Loucy (cell line): Measurements from ENCODE around the gene TMEM19.

Experiments
- H2AFZ ChIP-seq: fragments of 200-600 bp; sonication (generic); 2 replicates; pipeline ENCODE4 v1.6.0; 2016; ENCODE audit warnings: antibody characterized with exemption, mild to moderate bottlenecking, low read length, moderate library complexity
- H3F3A ChIP-seq: fragments of 200-600 bp; 2 replicates; pipeline ENCODE4 v1.6.0; 2016; ENCODE audit warnings: antibody characterized with exemption, low read depth, mild to moderate bottlenecking
- H3K27me3 ChIP-seq: fragments of 200-600 bp; sonication (generic); 2 replicates; pipeline ENCODE4 v1.6.1; 2014; ENCODE audit warnings: low read length, mild to moderate bottlenecking; ENCODE audit not compliant: insufficient read depth, poor library complexity, severe bottlenecking
- H3K36me3 ChIP-seq: fragments of 200-600 bp; sonication (generic); 2 replicates; pipeline ENCODE4 v1.6.1; 2016; ENCODE audit warnings: low read length; ENCODE audit not compliant: insufficient read depth
- H3K4me1 ChIP-seq: fragments of 200-600 bp; sonication (generic); 2 replicates; pipeline ENCODE4 v1.5.1; 2014; ENCODE audit warnings: low read length, mild to moderate bottlenecking; ENCODE audit not compliant: insufficient read depth, poor library complexity, severe bottlenecking
- H3K4me2 ChIP-seq: fragments of 200-600 bp; sonication (generic); 2 replicates; pipeline ENCODE4 v1.6.0; 2014; ENCODE audit warnings: antibody characterized with exemption, low read length, low read depth, mild to moderate bottlenecking; ENCODE audit not compliant: poor library complexity, severe bottlenecking
- H3K4me3 ChIP-seq: fragments of 200-600 bp; sonication (generic); 2 replicates; pipeline ENCODE4 v1.5.1; 2014; ENCODE audit warnings: low read length, mild to moderate bottlenecking, mixed read lengths; ENCODE audit not compliant: poor library complexity, severe bottlenecking
- H3K79me2 ChIP-seq: fragments of 200-600 bp; sonication (generic); 2 replicates; pipeline ENCODE4 v1.6.1; 2014; ENCODE audit warnings: low read length; ENCODE audit not compliant: insufficient read depth
- H3K9ac ChIP-seq: fragments of 200-600 bp; sonication (generic); 2 replicates; pipeline ENCODE4 v1.6.0; 2014; ENCODE audit warnings: mild to moderate bottlenecking, low read depth, low read length, moderate library complexity; ENCODE audit not compliant: poor library complexity, severe bottlenecking
- H3K9me2 ChIP-seq: fragments of 200-600 bp; sonication (generic); replicated peaks from 2 replicates; pipeline ENCODE4 v1.6.1; 2016; ENCODE audit warnings: low read depth, low read length, mixed read lengths
- H3K9me3 ChIP-seq: fragments of 200-600 bp; sonication (generic); 2 replicates; pipeline ENCODE4 v1.6.1; 2014; ENCODE audit warnings: mild to moderate bottlenecking, antibody characterized with exemption, low read length, low read depth; ENCODE audit not compliant: insufficient read depth
- H4K20me1 ChIP-seq: fragments of 200-600 bp; sonication (generic); 2 replicates; pipeline ENCODE4 v1.6.0; 2014; ENCODE audit warnings: antibody characterized with exemption, low read length, mild to moderate bottlenecking; ENCODE audit not compliant: insufficient read depth, poor library complexity, severe bottlenecking
- EZH2phosphoT487 ChIP-seq: fragments of 200-600 bp; IDR thresholded peaks from 2 replicates; pipeline ENCODE4 v1.6.1; 2018; ENCODE audit warnings: antibody characterized with exemption, mild to moderate bottlenecking, moderate library complexity, borderline replicate concordance
- TF ChIP-seq, protein P1 (sequence below): fragments of 200-600 bp; sonication (generic); conservative IDR thresholded peaks from 2 replicates; pipeline ENCODE4 v1.5.1; 2014; ENCODE audit warnings: mild to moderate bottlenecking, antibody characterized with exemption, low read length

Gene TMEM19

DNA sequence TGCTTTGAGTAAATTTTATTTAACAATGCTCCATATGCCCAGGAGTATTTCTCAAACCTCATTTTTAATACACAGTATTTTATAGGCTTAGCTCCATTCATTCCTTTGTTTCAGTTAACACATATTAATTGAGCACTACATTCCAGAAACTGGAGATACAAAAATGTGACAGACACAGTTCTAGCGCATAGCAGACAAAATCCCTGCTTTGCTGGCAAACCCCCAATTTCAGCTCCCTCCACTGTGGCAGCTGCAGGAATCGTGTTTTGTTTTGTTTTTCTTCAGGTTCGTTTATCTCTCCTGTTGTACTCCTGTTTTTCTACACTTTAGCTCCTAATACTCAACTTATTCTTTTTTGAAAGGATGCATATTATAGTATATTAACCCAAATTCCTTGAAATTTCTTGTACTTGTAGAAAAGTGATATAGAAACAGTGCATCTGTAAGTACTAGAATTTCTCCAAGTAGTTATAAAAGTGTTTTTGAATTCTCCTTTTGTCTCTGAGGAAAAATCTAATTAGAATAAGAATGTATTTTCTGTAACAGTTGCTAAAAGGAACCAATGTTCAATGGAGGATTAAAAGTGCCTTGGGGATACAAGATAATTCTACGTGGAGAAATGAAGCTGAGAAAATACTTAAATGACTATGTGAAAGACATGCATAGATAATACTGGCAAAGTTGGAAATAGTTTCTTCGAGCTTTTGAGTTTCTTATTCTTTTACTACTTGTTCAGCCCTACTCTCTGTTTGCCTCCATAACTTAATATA is 62.4 kb downstream of the TMEM19 start:
- no peaks in the 10 kb centered on the region for H3F3A ChIP-seq
- no peaks in the 10 kb centered on the region for H3K9me2 ChIP-seq
- no peak overlapping the region for H3K4me3 ChIP-seq
- no peaks in the 10 kb centered on the region for H3K9me3 ChIP-seq
- H3K79me2 ChIP-seq: no peaks in the 10 kb centered on the region
- no peak overlapping the region for H3K4me2 ChIP-seq
- H3K4me1 ChIP-seq: no peaks in the 10 kb centered on the region
- H3K36me3 ChIP-seq: no peaks in the 10 kb centered on the region
- no peak for TF ChIP-seq EZH2phosphoT487
- TF ChIP-seq, protein P1, sequence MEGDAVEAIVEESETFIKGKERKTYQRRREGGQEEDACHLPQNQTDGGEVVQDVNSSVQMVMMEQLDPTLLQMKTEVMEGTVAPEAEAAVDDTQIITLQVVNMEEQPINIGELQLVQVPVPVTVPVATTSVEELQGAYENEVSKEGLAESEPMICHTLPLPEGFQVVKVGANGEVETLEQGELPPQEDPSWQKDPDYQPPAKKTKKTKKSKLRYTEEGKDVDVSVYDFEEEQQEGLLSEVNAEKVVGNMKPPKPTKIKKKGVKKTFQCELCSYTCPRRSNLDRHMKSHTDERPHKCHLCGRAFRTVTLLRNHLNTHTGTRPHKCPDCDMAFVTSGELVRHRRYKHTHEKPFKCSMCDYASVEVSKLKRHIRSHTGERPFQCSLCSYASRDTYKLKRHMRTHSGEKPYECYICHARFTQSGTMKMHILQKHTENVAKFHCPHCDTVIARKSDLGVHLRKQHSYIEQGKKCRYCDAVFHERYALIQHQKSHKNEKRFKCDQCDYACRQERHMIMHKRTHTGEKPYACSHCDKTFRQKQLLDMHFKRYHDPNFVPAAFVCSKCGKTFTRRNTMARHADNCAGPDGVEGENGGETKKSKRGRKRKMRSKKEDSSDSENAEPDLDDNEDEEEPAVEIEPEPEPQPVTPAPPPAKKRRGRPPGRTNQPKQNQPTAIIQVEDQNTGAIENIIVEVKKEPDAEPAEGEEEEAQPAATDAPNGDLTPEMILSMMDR: no peak
- H2AFZ ChIP-seq: no peak overlapping the region
- H3K9ac ChIP-seq: no peak overlapping the region
- H3K27me3 ChIP-seq: no peaks in the 10 kb centered on the region
- no peaks in the 10 kb centered on the region for H4K20me1 ChIP-seq

GRCh38 chr12:71749666-71750065 is 63.8 kb downstream of the TMEM19 start:
- H3K9me2 ChIP-seq: no peaks in the 10 kb centered on the region
- peaks cover 5% of the 10 kb centered on the region for H3K4me1 ChIP-seq
- H4K20me1 ChIP-seq: no peaks in the 10 kb centered on the region
- no peaks in the 10 kb centered on the region for H3F3A ChIP-seq
- TF ChIP-seq, protein P1: no peak
- TF ChIP-seq EZH2phosphoT487: no peak
- H2AFZ ChIP-seq: no peak overlapping the region
- H3K36me3 ChIP-seq: no peaks in the 10 kb centered on the region
- H3K79me2 ChIP-seq: no peaks in the 10 kb centered on the region
- H3K4me3 ChIP-seq: no peak overlapping the region
- no peak overlapping the region for H3K9ac ChIP-seq
- H3K27me3 ChIP-seq: no peaks in the 10 kb centered on the region
- H3K9me3 ChIP-seq: no peaks in the 10 kb centered on the region
- no peak overlapping the region for H3K4me2 ChIP-seq

DNA sequence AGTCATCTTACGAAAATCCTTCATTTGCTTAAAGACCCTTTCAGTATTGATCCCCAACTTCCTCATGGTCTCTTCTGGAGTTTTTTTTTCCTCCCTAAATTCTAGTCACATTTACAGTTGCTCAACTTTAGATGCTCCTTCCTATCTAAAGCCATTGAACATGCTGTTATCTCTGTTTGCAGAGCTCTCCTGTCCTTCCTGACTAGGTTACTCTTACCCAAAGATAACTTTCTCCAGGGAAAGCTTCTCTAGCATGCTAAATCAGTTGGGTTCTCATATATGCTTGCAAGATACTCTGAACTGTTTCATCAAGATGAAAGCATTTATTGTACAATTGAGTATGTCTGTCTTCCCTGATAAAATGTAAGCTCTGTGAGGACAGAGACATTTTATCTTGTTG is 67.0 kb downstream of the TMEM19 start:
- TF ChIP-seq EZH2phosphoT487: no peak
- TF ChIP-seq, protein P1: no peak
- H3K4me3 ChIP-seq: no peak overlapping the region
- H3K79me2 ChIP-seq: peaks cover 29% of the 10 kb centered on the region
- no peaks in the 10 kb centered on the region for H3K27me3 ChIP-seq
- no peaks in the 10 kb centered on the region for H3K9me3 ChIP-seq
- no peak overlapping the region for H2AFZ ChIP-seq
- no peak overlapping the region for H3K4me2 ChIP-seq
- no peaks in the 10 kb centered on the region for H3K9me2 ChIP-seq
- no peaks in the 10 kb centered on the region for H3F3A ChIP-seq
- H3K4me1 ChIP-seq: peaks cover 20% of the 10 kb centered on the region
- no peak overlapping the region for H3K9ac ChIP-seq
- H3K36me3 ChIP-seq: no peaks in the 10 kb centered on the region
- H4K20me1 ChIP-seq: peaks cover 26% of the 10 kb centered on the region
